ENCODE measurements around the gene IGSF22. TPM values are rescaled to one million over a fixed set of nuclear protein-coding genes. Genes with fewer than 3 reads are reported as not detected.

IGSF22 gene
- total and polyA plus RNA-seq, 2 of the 13 experiments (the other 11 are each of a cell fraction or from before 2014, with no cell fraction given) = not detected

- intact Hi-C loops (cut with micrococcal nuclease; ENCODE audit: unreplicated experiment) = no loop called here
- no TSS peak for BruUV-seq (replicated peaks)
- Histone ChIP-seq H3K27ac (ENCODE audit: extremely low read length, insufficient read depth, low read length) (no peak overlapping the region), H3K4me1 (ENCODE audit: insufficient read depth, low read length) (no peaks in the 10 kb centered on the region), H3K36me3 (replicated peaks in 1 of 2; ENCODE audit: control insufficient read depth in 1 of 2, insufficient read depth in 2 of 2, low read length in 2 of 2) (no peaks in the 10 kb centered on the region), H3K27me3 (ENCODE audit: control insufficient read depth in 1 of 2, insufficient read depth in 2 of 2, low read length in 2 of 2) (peaks cover 0 to 10% of the 10 kb centered on the region in 2 experiments; a peak in 2 of 5 replicates), H3K9me3 (ENCODE audit: low read length) (no peaks in the 10 kb centered on the region), H2AFZ (ENCODE audit: low read length) (no peak overlapping the region), H3K9ac (ENCODE audit: insufficient read depth, low read depth, low read length) (no peak overlapping the region), H3K4me3 (replicated peaks in 1 of 3; ENCODE audit: insufficient read depth in 1 of 3, low read depth in 2 of 3, low read length in 3 of 3) (no peak overlapping the region), H3K4me2 (ENCODE audit: low read depth, low read length) (no peak overlapping the region), H3K79me2 (ENCODE audit: insufficient read depth, low read length) (no peaks in the 10 kb centered on the region), H4K20me1 (ENCODE audit: insufficient read depth, low read length) (no peaks in the 10 kb centered on the region)
- DNase-seq (ENCODE audit: low spot score) (no peak), FAIRE-seq (no peak), ATAC-seq (no peak)
- ChIA-PET POLR2A (no interaction called here), CTCF (ENCODE audit: low intra/inter-chr PET ratio, low total read pairs) (no interaction called here)
- TF ChIP-seq ZNF44 (CRISPR knock-in tag; IDR thresholded peaks at IDR 0.05) = no peak
- no peak for TF ChIP-seq NFIC (IDR thresholded peaks at IDR 0.05; ENCODE audit: low read length)
- TF ChIP-seq SYNCRIP (IDR thresholded peaks at IDR 0.05; ENCODE audit: insufficient read depth, low read depth, low read length) = no peak
- TF ChIP-seq SNRNP70 (IDR thresholded peaks at IDR 0.05; ENCODE audit: low read depth, low read length) = no peak
- TF ChIP-seq, protein P1, sequence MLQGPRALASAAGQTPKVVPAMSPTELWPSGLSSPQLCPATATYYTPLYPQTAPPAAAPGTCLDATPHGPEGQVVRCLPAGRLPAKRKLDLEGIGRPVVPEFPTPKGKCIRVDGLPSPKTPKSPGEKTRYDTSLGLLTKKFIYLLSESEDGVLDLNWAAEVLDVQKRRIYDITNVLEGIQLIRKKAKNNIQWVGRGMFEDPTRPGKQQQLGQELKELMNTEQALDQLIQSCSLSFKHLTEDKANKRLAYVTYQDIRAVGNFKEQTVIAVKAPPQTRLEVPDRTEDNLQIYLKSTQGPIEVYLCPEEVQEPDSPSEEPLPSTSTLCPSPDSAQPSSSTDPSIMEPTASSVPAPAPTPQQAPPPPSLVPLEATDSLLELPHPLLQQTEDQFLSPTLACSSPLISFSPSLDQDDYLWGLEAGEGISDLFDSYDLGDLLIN (CRISPR knock-in tag; IDR thresholded peaks at IDR 0.05; ENCODE audit: borderline replicate concordance) = no peak
- no peak for TF ChIP-seq TFAP4 (IDR thresholded peaks at IDR 0.05; ENCODE audit: borderline replicate concordance, low read depth)
- TF ChIP-seq SIN3A (IDR thresholded peaks at IDR 0.05; ENCODE audit: borderline replicate concordance, low read depth, low read length) = no peak
- no peak for TF ChIP-seq KDM3A (CRISPR knock-in tag; IDR thresholded peaks at IDR 0.05; ENCODE audit: low read depth)
- TF ChIP-seq, protein P2, sequence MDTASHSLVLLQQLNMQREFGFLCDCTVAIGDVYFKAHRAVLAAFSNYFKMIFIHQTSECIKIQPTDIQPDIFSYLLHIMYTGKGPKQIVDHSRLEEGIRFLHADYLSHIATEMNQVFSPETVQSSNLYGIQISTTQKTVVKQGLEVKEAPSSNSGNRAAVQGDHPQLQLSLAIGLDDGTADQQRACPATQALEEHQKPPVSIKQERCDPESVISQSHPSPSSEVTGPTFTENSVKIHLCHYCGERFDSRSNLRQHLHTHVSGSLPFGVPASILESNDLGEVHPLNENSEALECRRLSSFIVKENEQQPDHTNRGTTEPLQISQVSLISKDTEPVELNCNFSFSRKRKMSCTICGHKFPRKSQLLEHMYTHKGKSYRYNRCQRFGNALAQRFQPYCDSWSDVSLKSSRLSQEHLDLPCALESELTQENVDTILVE (CRISPR knock-in tag; IDR thresholded peaks at IDR 0.05) = no peak
- in situ Hi-C loops (cut with HindIII; ENCODE audit: extremely low pct_ligation_motif_present, low pct_unique_long_range_greater_than_20kb) = no loop called here
- WGBS (ENCODE audit: low lambda C conversion rate) = 75% methylated on average over 2 of the region's 3 CpGs
These were observed 35.2 kb upstream of the IGSF22 start for GRCh38 chr11:18761144-18761543.

Data from HepG2 (cell line).